Breast epithelium (tissue), 3 donors: ENCODE results near the gene NEURL1.

Experiments
- CTCF ChIP-seq, 3 donors: fragments of 450-650 bp; IDR thresholded peaks; one replicate each; pipeline ENCODE4 v1.5.1; 2016 to 2017; ENCODE audit warnings: antibody characterized with exemption in 3 of 3, mild to moderate bottlenecking in 3 of 3, moderate library complexity in 3 of 3
- POLR2A ChIP-seq: fragments of 450-650 bp; IDR thresholded peaks from one replicate; pipeline ENCODE4 v1.6.1; 2016; ENCODE audit warnings: antibody characterized with exemption, mild to moderate bottlenecking, moderate library complexity

- TF ChIP-seq CTCF (IDR thresholded peaks at IDR 0.05) (no peak), POLR2A (no peak)
These were observed 89.0 kb downstream of the NEURL1 start for GRCh38 chr10:103582331-103583123.
